ENCODE data around the gene OR6V1.

DNA sequence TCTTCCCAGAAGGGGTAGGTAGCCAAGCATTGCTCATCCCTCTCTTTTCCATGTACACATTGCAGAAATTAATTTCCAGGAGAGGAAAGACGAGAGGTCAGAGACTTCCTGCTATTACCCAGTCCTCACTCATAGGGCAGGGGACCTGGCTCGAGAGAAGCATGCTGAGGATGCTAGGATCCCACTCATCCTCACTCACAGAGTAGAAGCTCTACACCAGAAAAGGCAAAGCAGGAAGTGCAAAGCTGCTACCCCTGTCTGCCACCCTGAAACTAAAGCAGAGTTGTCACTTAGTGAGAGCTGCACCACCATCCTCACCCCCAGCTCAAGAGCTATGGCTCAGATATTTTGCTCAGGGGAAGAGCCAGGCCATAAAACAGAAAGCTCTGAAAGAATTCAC, 35.1 kb upstream of the OR6V1 start:
- TF ChIP-seq, protein P1, sequence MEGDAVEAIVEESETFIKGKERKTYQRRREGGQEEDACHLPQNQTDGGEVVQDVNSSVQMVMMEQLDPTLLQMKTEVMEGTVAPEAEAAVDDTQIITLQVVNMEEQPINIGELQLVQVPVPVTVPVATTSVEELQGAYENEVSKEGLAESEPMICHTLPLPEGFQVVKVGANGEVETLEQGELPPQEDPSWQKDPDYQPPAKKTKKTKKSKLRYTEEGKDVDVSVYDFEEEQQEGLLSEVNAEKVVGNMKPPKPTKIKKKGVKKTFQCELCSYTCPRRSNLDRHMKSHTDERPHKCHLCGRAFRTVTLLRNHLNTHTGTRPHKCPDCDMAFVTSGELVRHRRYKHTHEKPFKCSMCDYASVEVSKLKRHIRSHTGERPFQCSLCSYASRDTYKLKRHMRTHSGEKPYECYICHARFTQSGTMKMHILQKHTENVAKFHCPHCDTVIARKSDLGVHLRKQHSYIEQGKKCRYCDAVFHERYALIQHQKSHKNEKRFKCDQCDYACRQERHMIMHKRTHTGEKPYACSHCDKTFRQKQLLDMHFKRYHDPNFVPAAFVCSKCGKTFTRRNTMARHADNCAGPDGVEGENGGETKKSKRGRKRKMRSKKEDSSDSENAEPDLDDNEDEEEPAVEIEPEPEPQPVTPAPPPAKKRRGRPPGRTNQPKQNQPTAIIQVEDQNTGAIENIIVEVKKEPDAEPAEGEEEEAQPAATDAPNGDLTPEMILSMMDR (IDR thresholded peaks at IDR 0.05; ENCODE audit: low read depth, low read length, poor library complexity, severe bottlenecking): no peak
- no peak for TF ChIP-seq EZH2phosphoT487 (IDR thresholded peaks at IDR 0.05; ENCODE audit: borderline replicate concordance, low read length)

All from DOHH2 (cell line).